B cell (primary cell): ENCODE measurements around the gene FEM1B. TPM values are rescaled to one million over a fixed set of nuclear protein-coding genes. Genes with fewer than 3 reads are reported as not detected.

Experiments used
- ATAC-seq: fragments of 200-7000 bp; cut with Tn5 transposase; one replicate; pipeline ENCODE4 v1.10.0; 2021; ENCODE audit warnings: low read depth, mild to moderate bottlenecking, moderate number of reproducible peaks, moderate library complexity
- CTCF ChIA-PET: fragments of 350-600 bp; sonication (Branson Sonifier 250); formaldehyde crosslinking; loops from one replicate; lab custom pipeline; 2021; ENCODE audit warnings: antibody characterized with exemption, inconsistent platforms; lab: Charles Lee
- POLR2A ChIA-PET: fragments of 350-600 bp; sonication (Branson Sonifier 250); formaldehyde crosslinking; loops from one replicate; lab custom pipeline; 2021; ENCODE audit warnings: antibody characterized with exemption; lab: Charles Lee
- DNase-seq: peaks from one replicate; pipeline ENCODE4 v3.0.0; 2013
- H2AFZ ChIP-seq: 2 replicates; pipeline ENCODE4 v1.6.1; 2012; ENCODE audit warnings: mild to moderate bottlenecking, low read depth, low read length; ENCODE audit not compliant: insufficient read depth, poor library complexity, severe bottlenecking
- H3K27ac ChIP-seq, 2 donors: 1 replicate in 1 of 2; 2 replicates in 1 of 2; pipeline ENCODE4 v1.5.1; 2012 to 2013; ENCODE audit warnings: low read length in 2 of 2, mild to moderate bottlenecking in 2 of 2, moderate library complexity in 1 of 2
- H3K27me3 ChIP-seq, 4 experiments: fragments of 200-600 bp in 1 of 4; sonication (generic) in 1 of 4; replicated peaks in 1 of 4; 1 replicate in 2 of 4; 2 replicates in 2 of 4; pipeline versions ENCODE4 v1.6.1 to v1.7.0; 2013 to 2016; ENCODE audit warnings: low read length in 3 of 4, mild to moderate bottlenecking in 2 of 4, mixed read lengths in 1 of 4, moderate library complexity in 1 of 4; ENCODE audit not compliant: insufficient read depth in 4 of 4, control insufficient read depth in 3 of 4; ENCODE audit errors: control extremely low read depth in 1 of 4
- H3K36me3 ChIP-seq, 2 experiments: replicated peaks in 1 of 2; 1 replicate in 1 of 2; 2 replicates in 1 of 2; pipeline versions ENCODE4 v1.6.1 to v1.7.1; 2013; ENCODE audit warnings: low read length in 1 of 2; ENCODE audit not compliant: insufficient read depth in 2 of 2, control insufficient read depth in 1 of 2; ENCODE audit errors: control extremely low read depth in 1 of 2, extremely low read depth in 1 of 2
- H3K4me1 ChIP-seq, 2 donors: fragments of 200-600 bp in 1 of 2; sonication (generic) in 1 of 2; 1 replicate in 1 of 2; 2 replicates in 1 of 2; pipeline versions ENCODE4 v1.5.1 to v1.6.1; 2013 to 2017; ENCODE audit warnings: low read length in 2 of 2; ENCODE audit not compliant: control insufficient read depth in 2 of 2, insufficient read depth in 2 of 2
- H3K4me2 ChIP-seq: replicated peaks from 2 replicates; pipeline ENCODE3; 2012; ENCODE audit warnings: mild to moderate bottlenecking, low read depth, low read length; ENCODE audit not compliant: poor library complexity, severe bottlenecking
- H3K4me3 ChIP-seq, 5 experiments: fragments of 200-600 bp in 1 of 5; sonication (generic) in 1 of 5; 1 replicate in 3 of 5; 2 replicates in 2 of 5; pipeline versions ENCODE4 v1.5.1 to v1.7.0; 2011 to 2016; ENCODE audit warnings: low read length in 4 of 5, mild to moderate bottlenecking in 4 of 5, low read depth in 2 of 5, control low read depth in 1 of 5, moderate library complexity in 1 of 5; ENCODE audit not compliant: insufficient read depth in 1 of 5; ENCODE audit errors: control extremely low read depth in 1 of 5, extremely low read depth in 1 of 5
- H3K79me2 ChIP-seq: fragments of 200-600 bp; sonication (generic); one replicate; pipeline ENCODE4 v1.6.0; 2016; ENCODE audit warnings: low read length; ENCODE audit not compliant: control insufficient read depth, insufficient read depth
- H3K9ac ChIP-seq: fragments of 200-600 bp; sonication (generic); 2 replicates; pipeline ENCODE4 v1.6.1; 2017; ENCODE audit warnings: mild to moderate bottlenecking, low read length, moderate library complexity
- H3K9me3 ChIP-seq, 3 donors: one replicate each; pipeline versions ENCODE4 v1.6.1 to v1.7.1; 2013; ENCODE audit warnings: low read length in 2 of 3; ENCODE audit not compliant: control insufficient read depth in 2 of 3, insufficient read depth in 1 of 3; ENCODE audit errors: control extremely low read depth in 1 of 3
- H4K20me1 ChIP-seq: 2 replicates; pipeline ENCODE4 v1.6.0; 2012; ENCODE audit warnings: mild to moderate bottlenecking, low read length; ENCODE audit not compliant: insufficient read depth, control insufficient read depth, poor library complexity, severe bottlenecking
- H3K27ac Mint-ChIP-seq: one replicate; pipeline ENCODE4 v1.8.0; 2021; ENCODE audit warnings: mixed read lengths
- H3K27me3 Mint-ChIP-seq: one replicate; pipeline ENCODE4 v1.8.0; 2021; ENCODE audit warnings: mixed read lengths
- H3K4me1 Mint-ChIP-seq: one replicate; pipeline ENCODE4 v1.8.0; 2021; ENCODE audit warnings: mixed read lengths
- H3K4me3 Mint-ChIP-seq: one replicate; pipeline ENCODE4 v1.8.0; 2021; ENCODE audit warnings: mixed read lengths
- H3K9me3 Mint-ChIP-seq: one replicate; pipeline ENCODE4 v1.8.0; 2022; ENCODE audit warnings: mixed read lengths; ENCODE audit not compliant: insufficient read depth
- EZH2 ChIP-seq: IDR thresholded peaks from 2 replicates; pipeline ENCODE4 v1.6.1; 2012; ENCODE audit warnings: borderline replicate concordance, low read depth, mild to moderate bottlenecking, moderate library complexity, low read length; ENCODE audit not compliant: insufficient read depth, poor library complexity, severe bottlenecking
- WGBS: methylation state at CpG from one replicate; pipeline ENCODE4 v1.1.5; 2013; ENCODE audit warnings: missing lambda C conversion rate; ENCODE audit not compliant: insufficient coverage; 5-methylcytosine and 5-hydroxymethylcytosine counted together
- intact Hi-C: fragments of 100-400 bp; cut with micrococcal nuclease; formaldehyde crosslinking; loops from one replicate; pipeline ENCODE4 v1.10.0; 2022
- polyA plus RNA-seq: library from polyadenylated mRNA; depleted of rRNA; stranded (reverse); fragments of >200 nt; gene quantifications from 2 replicates; pipeline ENCODE4 v1.2.3, GENCODE V29; 2012
- total RNA-seq, 2 donors: library from RNA; stranded (reverse); fragments of 120-200 nt in 1 of 2; gene quantifications; 1 replicate in 1 of 2; 2 replicates in 1 of 2; pipeline versions ENCODE4 v1.2.3 to v1.2.4, GENCODE V29; 2013 to 2022
- TF ChIP-seq, protein P1 (sequence below): fragments of 200-600 bp; IDR thresholded peaks from one replicate; pipeline ENCODE4 v1.8.0; 2022; ENCODE audit warnings: antibody characterized with exemption, mild to moderate bottlenecking

Gene FEM1B
- total and polyA plus RNA-seq, 2 donors (not counting 1 experiment from before 2014, with no cell fraction given): 13.8 to 52.4 TPM

- H3K4me3 Mint-ChIP-seq: no peak overlapping the region
- Histone ChIP-seq H3K27me3 (no peaks in the 10 kb centered on the region), H3K9me3 (no peaks in the 10 kb centered on the region), H3K4me1 (no peaks in the 10 kb centered on the region), H3K4me2 (no peak overlapping the region), H3K79me2 (no peaks in the 10 kb centered on the region), H3K27ac (no peak overlapping the region), H3K36me3 (no peaks in the 10 kb centered on the region), H2AFZ (no peak overlapping the region), H3K9ac (no peak overlapping the region), H4K20me1 (no peaks in the 10 kb centered on the region), H3K4me3 (no peak overlapping the region)
- peaks cover 13% of the 10 kb centered on the region for H3K27me3 Mint-ChIP-seq
- DNase-seq: no peak
- CTCF ChIA-PET: interaction anchor here (1.2 to 1.5 kb wide), 2 partner anchors 17 to 63 kb away, joined by 4 to 7 read pairs; no protein-coding TSS in a partner anchor
- H3K9me3 Mint-ChIP-seq: no peaks in the 10 kb centered on the region
- intact Hi-C loops: no loop called here
- H3K27ac Mint-ChIP-seq: no peak overlapping the region
- POLR2A ChIA-PET: no interaction called here
- no peak for TF ChIP-seq EZH2
- TF ChIP-seq, protein P1, sequence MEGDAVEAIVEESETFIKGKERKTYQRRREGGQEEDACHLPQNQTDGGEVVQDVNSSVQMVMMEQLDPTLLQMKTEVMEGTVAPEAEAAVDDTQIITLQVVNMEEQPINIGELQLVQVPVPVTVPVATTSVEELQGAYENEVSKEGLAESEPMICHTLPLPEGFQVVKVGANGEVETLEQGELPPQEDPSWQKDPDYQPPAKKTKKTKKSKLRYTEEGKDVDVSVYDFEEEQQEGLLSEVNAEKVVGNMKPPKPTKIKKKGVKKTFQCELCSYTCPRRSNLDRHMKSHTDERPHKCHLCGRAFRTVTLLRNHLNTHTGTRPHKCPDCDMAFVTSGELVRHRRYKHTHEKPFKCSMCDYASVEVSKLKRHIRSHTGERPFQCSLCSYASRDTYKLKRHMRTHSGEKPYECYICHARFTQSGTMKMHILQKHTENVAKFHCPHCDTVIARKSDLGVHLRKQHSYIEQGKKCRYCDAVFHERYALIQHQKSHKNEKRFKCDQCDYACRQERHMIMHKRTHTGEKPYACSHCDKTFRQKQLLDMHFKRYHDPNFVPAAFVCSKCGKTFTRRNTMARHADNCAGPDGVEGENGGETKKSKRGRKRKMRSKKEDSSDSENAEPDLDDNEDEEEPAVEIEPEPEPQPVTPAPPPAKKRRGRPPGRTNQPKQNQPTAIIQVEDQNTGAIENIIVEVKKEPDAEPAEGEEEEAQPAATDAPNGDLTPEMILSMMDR: no peak
- no peak for ATAC-seq
- no peaks in the 10 kb centered on the region for H3K4me1 Mint-ChIP-seq
- 90% methylated on average over 17 of the region's 17 CpGs for WGBS
Measured at GRCh38 chr15:68316061-68316804, 38.7 kb downstream of the FEM1B start.

GRCh38 chr15:68317281-68318007, 39.9 kb downstream of the FEM1B start:
- Mint-ChIP-seq H3K4me1 (no peaks in the 10 kb centered on the region), H3K27ac (no peak overlapping the region), H3K9me3 (no peaks in the 10 kb centered on the region), H3K27me3 (peaks cover 22% of the 10 kb centered on the region), H3K4me3 (no peak overlapping the region)
- DNase-seq: no peak
- Histone ChIP-seq H3K9ac (no peak overlapping the region), H2AFZ (no peak overlapping the region), H3K27ac (no peak overlapping the region), H3K79me2 (no peaks in the 10 kb centered on the region), H3K4me3 (no peak overlapping the region), H4K20me1 (no peaks in the 10 kb centered on the region), H3K9me3 (no peaks in the 10 kb centered on the region), H3K27me3 (no peaks in the 10 kb centered on the region), H3K4me1 (no peaks in the 10 kb centered on the region), H3K4me2 (no peak overlapping the region), H3K36me3 (no peaks in the 10 kb centered on the region)
- intact Hi-C loops: no loop called here
- no peak for ATAC-seq
- POLR2A ChIA-PET: no interaction called here
- CTCF ChIA-PET: no interaction called here
- 91% methylated on average over 16 of the region's 16 CpGs for WGBS
- TF ChIP-seq EZH2: no peak
- TF ChIP-seq, protein P1: no peak
